Esophagus squamous epithelium (tissue), 5 donors: ENCODE results near the gene CRB2. TPM values are rescaled to one million over a fixed set of nuclear protein-coding genes. Genes with fewer than 3 reads are reported as not detected.

Source experiments
- DNase-seq: peaks from one replicate; lab custom pipeline; 2025; lab: John Stamatoyannopoulos, UW
- H3K27ac ChIP-seq, 4 donors: fragments of 200-600 bp; sonication (generic); one replicate each; pipeline ENCODE4 v1.5.1; 2016 to 2019; ENCODE audit warnings: mild to moderate bottlenecking in 1 of 4
- H3K27me3 ChIP-seq, 4 donors: fragments of 200-600 bp; sonication (generic); 1 replicate in 3 of 4; 2 replicates in 1 of 4; pipeline versions ENCODE4 v1.5.1 to v1.6.0; 2017 to 2021; ENCODE audit warnings: antibody characterized with exemption in 1 of 4
- H3K36me3 ChIP-seq, 3 donors: fragments of 200-600 bp; sonication (generic); one replicate each; pipeline ENCODE4 v1.5.1; 2016 to 2019
- H3K4me1 ChIP-seq, 3 donors: fragments of 200-600 bp; sonication (generic); one replicate each; pipeline ENCODE4 v1.5.1; 2017 to 2019
- H3K4me3 ChIP-seq, 4 donors: fragments of 200-600 bp; sonication (generic); 1 replicate in 3 of 4; 2 replicates in 1 of 4; pipeline ENCODE4 v1.5.1; 2016 to 2019; ENCODE audit warnings: mild to moderate bottlenecking in 2 of 4, moderate library complexity in 1 of 4
- H3K9me3 ChIP-seq, 3 donors: fragments of 200-600 bp; sonication (generic); one replicate each; pipeline ENCODE4 v1.5.1; 2016 to 2019
- POLR2A ChIP-seq, 4 donors: fragments of 450-650 bp; IDR thresholded peaks; one replicate each; pipeline ENCODE4 v1.6.1; 2017; ENCODE audit warnings: antibody characterized with exemption in 4 of 4, mild to moderate bottlenecking in 4 of 4, moderate library complexity in 3 of 4
- WGBS, 2 donors: methylation state at CpG; one replicate each; pipeline ENCODE4 v1.1.5; 2018; 5-methylcytosine and 5-hydroxymethylcytosine counted together
- intact Hi-C: fragments of 100-400 bp; cut with DNase I; formaldehyde crosslinking; loops from one replicate; pipeline ENCODE4 v1.15.0; 2022
- total RNA-seq, 4 donors: library from RNA; depleted of rRNA; stranded (reverse); fragments of >200 nt; gene quantifications; one replicate each; pipeline ENCODE4 v1.1.0, GENCODE V29; 2016
- TF ChIP-seq, protein P1 (sequence below), 6 experiments: fragments of 450-650 bp in 4 of 6; fragments of 200-600 bp in 2 of 6; sonication (generic) in 2 of 6; IDR thresholded peaks; one replicate each; pipeline ENCODE4 v1.5.1; 2016 to 2019; ENCODE audit warnings: antibody characterized with exemption in 6 of 6, mild to moderate bottlenecking in 4 of 6, moderate library complexity in 4 of 6
- donor health status: DM: yes; HTN: yes; CAD: no.

The CRB2 gene
- not detected for total RNA-seq

DNA sequence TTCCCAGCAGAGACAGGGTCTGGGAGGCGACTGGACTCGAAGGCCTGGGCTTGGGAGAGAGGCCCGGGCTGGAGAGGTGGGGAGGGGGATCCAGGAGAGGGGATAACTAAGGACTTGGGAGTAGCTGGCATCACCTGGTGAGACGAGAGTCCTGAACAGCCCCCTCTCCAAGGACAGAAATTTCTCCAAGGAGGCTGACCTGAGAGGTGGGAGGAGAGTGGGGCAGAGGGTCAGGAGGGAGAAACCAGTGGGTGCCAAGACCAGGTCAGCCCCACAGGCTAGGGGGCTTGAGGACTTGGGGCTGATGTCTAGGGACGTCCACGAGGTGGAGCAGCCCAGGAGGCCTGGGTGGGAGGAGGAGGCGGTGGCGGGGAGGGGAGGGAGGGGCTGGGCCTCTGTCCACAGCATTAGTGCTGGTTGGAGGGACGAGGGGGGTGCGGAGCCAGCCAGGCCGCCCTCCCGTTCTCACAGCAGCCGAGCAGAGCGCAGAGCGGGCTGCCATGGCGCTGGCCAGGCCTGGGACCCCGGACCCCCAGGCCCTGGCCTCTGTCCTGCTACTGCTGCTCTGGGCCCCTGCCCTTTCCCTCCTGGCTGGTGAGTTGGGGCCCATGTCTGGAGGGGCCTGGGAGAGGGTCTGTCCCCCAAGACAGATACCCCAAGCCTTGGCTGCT, at the start of gene CRB2:
CRB2 (plus strand) TSS at position 437 of the 671 bp plus-strand sequence; CDS start at position 501, 64 bp downstream.
- 57 to 65% methylated on average over 7 to 13 of the region's 17 CpGs for WGBS, 2 donors
- no peaks in the 10 kb centered on the region for H3K36me3 ChIP-seq
- intact Hi-C loops = no loop called here
- no peak within 1 kb of the TSS for H3K27ac ChIP-seq
- H3K4me3 ChIP-seq = no peak within 1 kb of the TSS
- no peak for DNase-seq
- H3K9me3 ChIP-seq = no peaks in the 10 kb centered on the region
- H3K4me1 ChIP-seq = peaks cover 0 to 48% (median 13%) of the 10 kb centered on the region in 3 donors
- TF ChIP-seq POLR2A (IDR thresholded peaks at IDR 0.05) = no peak
- TF ChIP-seq, protein P1, sequence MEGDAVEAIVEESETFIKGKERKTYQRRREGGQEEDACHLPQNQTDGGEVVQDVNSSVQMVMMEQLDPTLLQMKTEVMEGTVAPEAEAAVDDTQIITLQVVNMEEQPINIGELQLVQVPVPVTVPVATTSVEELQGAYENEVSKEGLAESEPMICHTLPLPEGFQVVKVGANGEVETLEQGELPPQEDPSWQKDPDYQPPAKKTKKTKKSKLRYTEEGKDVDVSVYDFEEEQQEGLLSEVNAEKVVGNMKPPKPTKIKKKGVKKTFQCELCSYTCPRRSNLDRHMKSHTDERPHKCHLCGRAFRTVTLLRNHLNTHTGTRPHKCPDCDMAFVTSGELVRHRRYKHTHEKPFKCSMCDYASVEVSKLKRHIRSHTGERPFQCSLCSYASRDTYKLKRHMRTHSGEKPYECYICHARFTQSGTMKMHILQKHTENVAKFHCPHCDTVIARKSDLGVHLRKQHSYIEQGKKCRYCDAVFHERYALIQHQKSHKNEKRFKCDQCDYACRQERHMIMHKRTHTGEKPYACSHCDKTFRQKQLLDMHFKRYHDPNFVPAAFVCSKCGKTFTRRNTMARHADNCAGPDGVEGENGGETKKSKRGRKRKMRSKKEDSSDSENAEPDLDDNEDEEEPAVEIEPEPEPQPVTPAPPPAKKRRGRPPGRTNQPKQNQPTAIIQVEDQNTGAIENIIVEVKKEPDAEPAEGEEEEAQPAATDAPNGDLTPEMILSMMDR (IDR thresholded peaks at IDR 0.05) = no peak
- H3K27me3 ChIP-seq = peaks cover 0 to 36% (median 0%) of the 10 kb centered on the region in 4 donors

- no peaks in the 10 kb centered on the region for H3K27me3 ChIP-seq
- peaks cover 0 to 7% (median 0%) of the 10 kb centered on the region in 3 donors for H3K4me1 ChIP-seq
- intact Hi-C loops = no loop called here
- no peaks in the 10 kb centered on the region for H3K36me3 ChIP-seq
- no peaks in the 10 kb centered on the region for H3K9me3 ChIP-seq
- WGBS, 2 donors = 71 to 90% methylated on average over 1 of the region's 1 CpG
- no peak overlapping the region for H3K4me3 ChIP-seq
- no peak for TF ChIP-seq POLR2A (IDR thresholded peaks at IDR 0.05)
- TF ChIP-seq, protein P1 (IDR thresholded peaks at IDR 0.05) = no peak
- no peak overlapping the region for H3K27ac ChIP-seq
- no peak for DNase-seq
Observed at GRCh38 chr9:123309611-123310010, 46.4 kb upstream of the CRB2 start.

DNA sequence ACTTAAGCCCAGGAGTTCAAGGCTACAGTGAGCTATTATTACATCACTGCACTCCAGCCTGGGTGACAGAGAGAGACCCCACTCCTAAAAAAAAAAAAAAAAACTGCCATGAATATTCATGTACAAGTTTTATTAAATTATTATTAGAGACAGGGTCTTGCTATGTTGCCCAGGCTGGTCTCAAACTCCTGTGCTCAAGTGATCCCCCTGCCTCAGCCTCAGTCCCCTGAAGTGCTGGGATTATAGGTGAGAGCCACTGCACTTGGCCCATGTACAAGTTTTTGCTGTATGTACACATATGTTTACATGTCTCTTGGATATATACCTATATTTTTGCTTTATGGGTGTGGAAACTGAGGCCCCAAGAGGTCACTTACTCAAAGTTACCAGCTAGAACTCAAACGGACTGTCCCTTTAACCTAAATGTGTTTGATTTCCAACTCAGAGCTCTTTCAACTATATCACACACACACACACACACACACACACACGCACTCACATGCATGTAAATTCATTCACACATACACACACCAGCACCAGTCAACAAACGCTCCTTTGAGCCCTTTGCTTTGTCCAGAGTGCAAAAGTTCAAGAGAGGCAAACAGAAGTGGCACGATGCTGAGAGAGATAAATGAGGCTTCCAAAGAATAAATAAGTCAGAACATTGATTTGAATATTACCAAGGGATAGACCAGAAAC, 45.3 kb upstream of the CRB2 start:
- TF ChIP-seq, protein P1 (IDR thresholded peaks at IDR 0.05) = no peak
- peaks cover 0 to 16% (median 2%) of the 10 kb centered on the region in 3 donors for H3K4me1 ChIP-seq
- H3K4me3 ChIP-seq = no peak overlapping the region
- no peak overlapping the region for H3K27ac ChIP-seq
- intact Hi-C loops = no loop called here
- no peaks in the 10 kb centered on the region for H3K27me3 ChIP-seq
- no peaks in the 10 kb centered on the region for H3K36me3 ChIP-seq
- no peak for DNase-seq
- H3K9me3 ChIP-seq = no peaks in the 10 kb centered on the region
- 61 to 63% methylated on average over 4 of the region's 4 CpGs for WGBS, 2 donors

GRCh38 chr9:123311250-123311752, 44.7 kb upstream of the CRB2 start:
- intact Hi-C loops = no loop called here
- Histone ChIP-seq H3K27me3 (no peaks in the 10 kb centered on the region), H3K27ac (no peak overlapping the region), H3K4me3 (no peak overlapping the region), H3K4me1 (peaks cover 0 to 22% (median 2%) of the 10 kb centered on the region in 3 donors), H3K36me3 (no peaks in the 10 kb centered on the region), H3K9me3 (no peaks in the 10 kb centered on the region)
- no peak for DNase-seq
- no peak for TF ChIP-seq POLR2A (IDR thresholded peaks at IDR 0.05)
- WGBS, 2 donors = 66 to 73% methylated on average over 9 of the region's 9 CpGs

GRCh38 chr9:123312306-123312877, 43.6 kb upstream of the CRB2 start:
- intact Hi-C loops = no loop called here
- no peak for DNase-seq
- peaks cover 0 to 28% (median 2%) of the 10 kb centered on the region in 3 donors for H3K4me1 ChIP-seq
- no peak for TF ChIP-seq POLR2A (IDR thresholded peaks at IDR 0.05)
- TF ChIP-seq, protein P1 (IDR thresholded peaks at IDR 0.05) = no peak
- H3K36me3 ChIP-seq = no peaks in the 10 kb centered on the region
- WGBS, 2 donors = 77 to 85% methylated on average over 3 of the region's 4 CpGs
- no peaks in the 10 kb centered on the region for H3K27me3 ChIP-seq
- no peaks in the 10 kb centered on the region for H3K9me3 ChIP-seq
- no peak overlapping the region for H3K4me3 ChIP-seq
- no peak overlapping the region for H3K27ac ChIP-seq
